Upper lobe of left lung (tissue), 6 donors: ENCODE data around the gene B3GAT1. TPM values are rescaled to one million over a fixed set of nuclear protein-coding genes. Genes with fewer than 3 reads are reported as not detected.

ENCODE experiments used
- ATAC-seq, 2 donors: fragments of 200-7000 bp; cut with Tn5 transposase; one replicate each; pipeline ENCODE4 v1.9.1; 2022; ENCODE audit warnings: mild to moderate bottlenecking in 2 of 2, moderate library complexity in 2 of 2; ENCODE audit not compliant: low FRiP score in 2 of 2
- DNase-seq, 2 donors: peaks; one replicate each; pipeline ENCODE4 v3.0.0-alpha.2; 2019 to 2020
- H3K27ac ChIP-seq, 4 donors: fragments of 200-600 bp; sonication (generic); one replicate each; pipeline ENCODE4 v1.5.1; 2016 to 2019
- H3K27me3 ChIP-seq, 4 donors: fragments of 200-600 bp; sonication (generic); one replicate each; pipeline ENCODE4 v1.5.1; 2017 to 2019
- H3K36me3 ChIP-seq, 4 donors: fragments of 200-600 bp; sonication (generic); one replicate each; pipeline ENCODE4 v1.5.1; 2016 to 2019
- H3K4me1 ChIP-seq, 4 donors: fragments of 200-600 bp; sonication (generic); one replicate each; pipeline ENCODE4 v1.5.1; 2018 to 2019
- H3K4me3 ChIP-seq, 4 donors: fragments of 200-600 bp; sonication (generic); one replicate each; pipeline ENCODE4 v1.5.1; 2017 to 2019; ENCODE audit warnings: mild to moderate bottlenecking in 2 of 4, moderate library complexity in 1 of 4
- H3K9me3 ChIP-seq, 4 donors: fragments of 200-600 bp; sonication (generic); one replicate each; pipeline ENCODE4 v1.5.1; 2018 to 2019
- CTCF ChIP-seq, 6 experiments: fragments of 450-650 bp in 4 of 6; fragments of 200-600 bp in 2 of 6; sonication (generic) in 2 of 6; IDR thresholded peaks; one replicate each; pipeline ENCODE4 v1.5.1; 2016 to 2019; ENCODE audit warnings: antibody characterized with exemption in 6 of 6
- EP300 ChIP-seq, 4 donors: sonication (generic); formaldehyde crosslinking; IDR thresholded peaks; one replicate each; pipeline ENCODE4 v1.5.1; 2017; ENCODE audit warnings: antibody characterized with exemption in 4 of 4, control low read depth in 2 of 4
- POLR2A ChIP-seq, 4 donors: fragments of 450-650 bp; IDR thresholded peaks; one replicate each; pipeline ENCODE4 v1.5.1; 2016 to 2017; ENCODE audit warnings: antibody characterized with exemption in 4 of 4, mild to moderate bottlenecking in 2 of 4
- POLR2AphosphoS5 ChIP-seq, 2 donors: sonication (generic); formaldehyde crosslinking; IDR thresholded peaks; one replicate each; pipeline ENCODE4 v1.5.1; 2017; ENCODE audit warnings: antibody characterized with exemption in 2 of 2
- WGBS, 2 donors: methylation state at CpG; one replicate each; pipeline ENCODE4 v1.1.5; 2017 to 2018; 5-methylcytosine and 5-hydroxymethylcytosine counted together
- total RNA-seq, 6 donors: library from RNA; depleted of rRNA in 4 of 6; stranded (reverse); fragments of >200 nt in 4 of 6; gene quantifications; one replicate each; pipeline versions ENCODE4 v1.1.0 to v1.2.1, GENCODE V29; 2016 to 2021
- donor health status: DM: no; HTN: no; CAD: no; lungs with moderate emphysema.
- donor health status: DM: no; HTN: yes; CAD: no; lungs with severe emphysema.

Gene B3GAT1
- total RNA-seq, 6 donors from 2014 or later: under 0.01 to 2.7 (median 1.2) TPM

GRCh38 chr11:134341805-134342571 lies 70.1 kb downstream of the B3GAT1 start:
- ATAC-seq (no peak), DNase-seq (peak in 1 of 2 donors; percentile 77)
- 86 to 92% methylated on average over 16 to 64 of the region's 68 CpGs for WGBS, 2 donors
- H3K27ac ChIP-seq: no peak overlapping the region
- TF ChIP-seq CTCF (IDR thresholded peaks at IDR 0.05) (no peak), EP300 (IDR thresholded peaks at IDR 0.05) (no peak), POLR2A (IDR thresholded peaks at IDR 0.05) (no peak), POLR2AphosphoS5 (IDR thresholded peaks at IDR 0.05) (no peak)
- no peaks in the 10 kb centered on the region for H3K36me3 ChIP-seq
- no peaks in the 10 kb centered on the region for H3K9me3 ChIP-seq
- no peak overlapping the region for H3K4me3 ChIP-seq
- H3K4me1 ChIP-seq: no peaks in the 10 kb centered on the region
- no peaks in the 10 kb centered on the region for H3K27me3 ChIP-seq

- Histone ChIP-seq H3K9me3 (no peaks in the 10 kb centered on the region), H3K27ac (no peak overlapping the region), H3K36me3 (no peaks in the 10 kb centered on the region), H3K27me3 (no peaks in the 10 kb centered on the region), H3K4me3 (no peak overlapping the region), H3K4me1 (no peaks in the 10 kb centered on the region)
- TF ChIP-seq EP300 (IDR thresholded peaks at IDR 0.05) (no peak), CTCF (IDR thresholded peaks at IDR 0.05) (no peak), POLR2AphosphoS5 (IDR thresholded peaks at IDR 0.05) (no peak), POLR2A (IDR thresholded peaks at IDR 0.05) (no peak)
- 86 to 92% methylated on average over 11 of the region's 11 CpGs for whole genome bisulfite sequencing, 2 donors
- peak in 1 of 2 donors; percentile 43 for DNase-seq
- ATAC-seq: no peak
Measured at GRCh38 chr11:134340354-134340964, 71.6 kb downstream of the B3GAT1 start.

GRCh38 chr11:134339756-134340155 lies 72.3 kb downstream of the B3GAT1 start:
- TF ChIP-seq POLR2AphosphoS5 (IDR thresholded peaks at IDR 0.05): no peak
- TF ChIP-seq CTCF (IDR thresholded peaks at IDR 0.05): no peak
- TF ChIP-seq POLR2A (IDR thresholded peaks at IDR 0.05): no peak
- no peak for TF ChIP-seq EP300 (IDR thresholded peaks at IDR 0.05)
- Histone ChIP-seq H3K27ac (no peak overlapping the region), H3K27me3 (no peaks in the 10 kb centered on the region), H3K4me3 (no peak overlapping the region), H3K9me3 (no peaks in the 10 kb centered on the region), H3K4me1 (no peaks in the 10 kb centered on the region), H3K36me3 (no peaks in the 10 kb centered on the region)
- ATAC-seq (no peak), DNase-seq (no peak)
- WGBS, 2 donors: 83 to 89% methylated on average over 4 of the region's 4 CpGs

GRCh38 chr11:134338654-134339053 lies 73.4 kb downstream of the B3GAT1 start:
- DNase-seq (no peak), ATAC-seq (no peak)
- WGBS, 2 donors: 92 to 94% methylated on average over 7 of the region's 7 CpGs
- no peaks in the 10 kb centered on the region for H3K4me1 ChIP-seq
- TF ChIP-seq CTCF (IDR thresholded peaks at IDR 0.05) (no peak), POLR2A (IDR thresholded peaks at IDR 0.05) (no peak)
- H3K36me3 ChIP-seq: no peaks in the 10 kb centered on the region
- no peaks in the 10 kb centered on the region for H3K9me3 ChIP-seq
- no peak overlapping the region for H3K27ac ChIP-seq
- H3K4me3 ChIP-seq: no peak overlapping the region
- H3K27me3 ChIP-seq: no peaks in the 10 kb centered on the region
